ENCODE measurements around the gene AFAP1. TPM values are rescaled to one million over a fixed set of nuclear protein-coding genes. Genes with fewer than 3 reads are reported as not detected.

The AFAP1 gene
- polyA plus RNA-seq, 1 experiment: 48.5 TPM

- no peak for TF ChIP-seq CTCF (IDR thresholded peaks at IDR 0.05; ENCODE audit: insufficient read depth, low read depth, low read length)
- ChIA-PET POLR2A (no interaction called here), CTCF (interaction anchor here (1.2 kb wide), 1 partner anchor 10 kb away, joined by 3 read pairs; no protein-coding TSS in a partner anchor)
- Histone ChIP-seq H3K4me3 (ENCODE audit: low read depth, low read length) (no peak overlapping the region), H3K36me3 (ENCODE audit: control insufficient read depth, insufficient read depth, low read length) (peaks cover 23% of the 10 kb centered on the region), H3K27me3 (ENCODE audit: control insufficient read depth, insufficient read depth, low read length) (no peaks in the 10 kb centered on the region)
- DNase-seq (ENCODE audit: low read depth): no peak
These were observed 182.9 kb downstream of the AFAP1 start for GRCh38 chr4:7756561-7757355.

- no peak for DNase-seq (ENCODE audit: low read depth)
- Histone ChIP-seq H3K36me3 (ENCODE audit: control insufficient read depth, insufficient read depth, low read length) (peaks cover 17% of the 10 kb centered on the region), H3K27me3 (ENCODE audit: control insufficient read depth, insufficient read depth, low read length) (no peaks in the 10 kb centered on the region), H3K4me3 (ENCODE audit: low read depth, low read length) (no peak overlapping the region)
- ChIA-PET CTCF (no interaction called here), POLR2A (no interaction called here)
- TF ChIP-seq CTCF (IDR thresholded peaks at IDR 0.05; ENCODE audit: insufficient read depth, low read depth, low read length): no peak
These were observed 183.6 kb downstream of the AFAP1 start for GRCh38 chr4:7756071-7756470.

- CTCF ChIA-PET: no interaction called here
- Histone ChIP-seq H3K36me3 (ENCODE audit: control insufficient read depth, insufficient read depth, low read length) (peaks cover 13% of the 10 kb centered on the region), H3K4me3 (ENCODE audit: low read depth, low read length) (no peak overlapping the region), H3K27me3 (ENCODE audit: control insufficient read depth, insufficient read depth, low read length) (no peaks in the 10 kb centered on the region)
- DNase-seq (ENCODE audit: low read depth): no peak
- no peak for TF ChIP-seq CTCF (IDR thresholded peaks at IDR 0.05; ENCODE audit: insufficient read depth, low read depth, low read length)
- POLR2A ChIA-PET: no interaction called here
These were observed 184.1 kb downstream of the AFAP1 start for GRCh38 chr4:7755561-7755960.

GRCh38 chr4:7754565-7755262 lies 184.9 kb downstream of the AFAP1 start:
- no peak for TF ChIP-seq CTCF (IDR thresholded peaks at IDR 0.05; ENCODE audit: insufficient read depth, low read depth, low read length)
- H3K4me3 ChIP-seq (ENCODE audit: low read depth, low read length): no peak overlapping the region
- H3K36me3 ChIP-seq (ENCODE audit: control insufficient read depth, insufficient read depth, low read length): peaks cover 10% of the 10 kb centered on the region
- DNase-seq (ENCODE audit: low read depth): no peak
- ChIA-PET CTCF (no interaction called here), POLR2A (no interaction called here)
- no peaks in the 10 kb centered on the region for H3K27me3 ChIP-seq (ENCODE audit: control insufficient read depth, insufficient read depth, low read length)

GRCh38 chr4:7753931-7754465 lies 185.7 kb downstream of the AFAP1 start:
- POLR2A ChIA-PET: no interaction called here
- DNase-seq (ENCODE audit: low read depth): no peak
- no peak for TF ChIP-seq CTCF (IDR thresholded peaks at IDR 0.05; ENCODE audit: insufficient read depth, low read depth, low read length)

More at GRCh38 chr4:7753931-7754465, 185.7 kb downstream of the AFAP1 start:
- CTCF ChIA-PET: interaction anchor here (2.2 kb wide), 1 partner anchor 8 kb away, joined by 8 read pairs; no protein-coding TSS in a partner anchor
- Histone ChIP-seq H3K36me3 (ENCODE audit: control insufficient read depth, insufficient read depth, low read length) (peaks cover 8% of the 10 kb centered on the region), H3K27me3 (ENCODE audit: control insufficient read depth, insufficient read depth, low read length) (no peaks in the 10 kb centered on the region), H3K4me3 (ENCODE audit: low read depth, low read length) (no peak overlapping the region)

All from BJ (cell line).